HFFc6 (cell line): ENCODE measurements around the gene MORN4. TPM values are rescaled to one million over a fixed set of nuclear protein-coding genes. Genes with fewer than 3 reads are reported as not detected.

Experiments used
- DNase-seq: peaks from one replicate; pipeline ENCODE4 v3.0.0-alpha.2; 2018
- H3K27ac Mint-ChIP-seq: 2 replicates; pipeline ENCODE4 v1.8.0; 2020; ENCODE audit warnings: mild to moderate bottlenecking, mixed read lengths
- H3K27me3 Mint-ChIP-seq: 2 replicates; pipeline ENCODE4 v1.8.0; 2021; ENCODE audit warnings: mild to moderate bottlenecking, moderate library complexity, mixed read lengths; ENCODE audit not compliant: insufficient read depth
- H3K36me3 Mint-ChIP-seq: 2 replicates; pipeline ENCODE4 v1.8.0; 2021; ENCODE audit warnings: low read depth, mixed read lengths
- H3K4me1 Mint-ChIP-seq: 2 replicates; pipeline ENCODE4 v1.8.0; 2020; ENCODE audit warnings: low read depth, mixed read lengths
- H3K4me3 Mint-ChIP-seq: 2 replicates; pipeline ENCODE4 v1.8.0; 2020; ENCODE audit warnings: mild to moderate bottlenecking, moderate library complexity, mixed read lengths
- H3K9me3 Mint-ChIP-seq: 2 replicates; pipeline ENCODE4 v1.8.0; 2020; ENCODE audit warnings: mild to moderate bottlenecking, mixed read lengths
- total RNA-seq, 6 experiments: library from RNA; stranded (reverse); fragmentation: NEBNext Ultra II Directional; extraction: Animal tissue kit (Norgen Biotek cat#: 25700); gene quantifications; 2 replicates in 1 of 6; 3 replicates in 5 of 6; pipeline ENCODE4 v1.2.3, GENCODE V29; 2021
- TF ChIP-seq, protein P1 (sequence below): fragments of 200-600 bp; sonication (generic); IDR thresholded peaks from 2 replicates; pipeline ENCODE4 v1.5.0; 2021; ENCODE audit warnings: antibody characterized with exemption, mild to moderate bottlenecking

Gene MORN4
- total RNA-seq, 6 experiments from 2014 or later, result 9.4 to 11.3 (median 10.1) TPM

DNA sequence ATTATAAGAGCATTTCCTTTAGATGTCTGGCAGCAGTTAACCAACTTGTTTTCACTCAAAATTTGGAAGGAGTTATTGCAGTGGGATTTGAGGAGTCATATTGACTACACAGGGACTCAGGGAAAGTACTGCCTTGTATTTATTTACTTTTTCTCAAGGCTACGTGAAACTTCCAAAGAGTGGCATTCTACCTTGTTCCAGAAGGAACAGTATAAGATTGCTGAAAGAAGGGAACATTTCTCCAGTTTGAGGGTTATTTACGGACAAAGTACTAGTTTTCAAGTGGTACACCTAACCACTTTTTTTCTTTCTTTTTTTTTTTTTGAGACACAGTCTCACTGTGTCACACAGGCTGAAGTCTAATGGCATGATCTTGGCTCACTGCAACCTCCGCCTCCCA, 5.1 kb downstream of the MORN4 start:
- Mint-ChIP-seq H3K27ac (no peak overlapping the region), H3K4me3 (no peak overlapping the region)
- TF ChIP-seq, protein P1, sequence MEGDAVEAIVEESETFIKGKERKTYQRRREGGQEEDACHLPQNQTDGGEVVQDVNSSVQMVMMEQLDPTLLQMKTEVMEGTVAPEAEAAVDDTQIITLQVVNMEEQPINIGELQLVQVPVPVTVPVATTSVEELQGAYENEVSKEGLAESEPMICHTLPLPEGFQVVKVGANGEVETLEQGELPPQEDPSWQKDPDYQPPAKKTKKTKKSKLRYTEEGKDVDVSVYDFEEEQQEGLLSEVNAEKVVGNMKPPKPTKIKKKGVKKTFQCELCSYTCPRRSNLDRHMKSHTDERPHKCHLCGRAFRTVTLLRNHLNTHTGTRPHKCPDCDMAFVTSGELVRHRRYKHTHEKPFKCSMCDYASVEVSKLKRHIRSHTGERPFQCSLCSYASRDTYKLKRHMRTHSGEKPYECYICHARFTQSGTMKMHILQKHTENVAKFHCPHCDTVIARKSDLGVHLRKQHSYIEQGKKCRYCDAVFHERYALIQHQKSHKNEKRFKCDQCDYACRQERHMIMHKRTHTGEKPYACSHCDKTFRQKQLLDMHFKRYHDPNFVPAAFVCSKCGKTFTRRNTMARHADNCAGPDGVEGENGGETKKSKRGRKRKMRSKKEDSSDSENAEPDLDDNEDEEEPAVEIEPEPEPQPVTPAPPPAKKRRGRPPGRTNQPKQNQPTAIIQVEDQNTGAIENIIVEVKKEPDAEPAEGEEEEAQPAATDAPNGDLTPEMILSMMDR, result no peak

GRCh38 chr10:97627731-97628130, 5.6 kb downstream of the MORN4 start:
- H3K4me3 Mint-ChIP-seq, result no peak overlapping the region
- TF ChIP-seq, protein P1, result no peak

More for the DNA sequence above, 5.1 kb downstream of the MORN4 start:
- no peak for DNase-seq
- no peaks in the 10 kb centered on the region for H3K36me3 Mint-ChIP-seq
- no peaks in the 10 kb centered on the region for H3K9me3 Mint-ChIP-seq
- H3K4me1 Mint-ChIP-seq, result peaks cover 17% of the 10 kb centered on the region
- no peaks in the 10 kb centered on the region for H3K27me3 Mint-ChIP-seq

GRCh38 chr10:97623277-97623676, 10.0 kb downstream of the MORN4 start:
- no peak for DNase-seq
- H3K4me1 Mint-ChIP-seq, result no peaks in the 10 kb centered on the region
- no peak overlapping the region for H3K4me3 Mint-ChIP-seq
- H3K27ac Mint-ChIP-seq, result no peak overlapping the region
- TF ChIP-seq, protein P1, result no peak
- no peaks in the 10 kb centered on the region for H3K27me3 Mint-ChIP-seq
- no peaks in the 10 kb centered on the region for H3K36me3 Mint-ChIP-seq
- H3K9me3 Mint-ChIP-seq, result no peaks in the 10 kb centered on the region

More at GRCh38 chr10:97627731-97628130, 5.6 kb downstream of the MORN4 start:
- Mint-ChIP-seq H3K4me1 (peaks cover 12% of the 10 kb centered on the region), H3K27ac (no peak overlapping the region), H3K9me3 (no peaks in the 10 kb centered on the region), H3K36me3 (no peaks in the 10 kb centered on the region), H3K27me3 (no peaks in the 10 kb centered on the region)
- DNase-seq, result no peak

GRCh38 chr10:97618733-97619132, 14.6 kb downstream of the MORN4 start:
- Mint-ChIP-seq H3K27ac (no peak overlapping the region), H3K4me3 (no peak overlapping the region), H3K27me3 (no peaks in the 10 kb centered on the region), H3K36me3 (no peaks in the 10 kb centered on the region), H3K4me1 (no peaks in the 10 kb centered on the region), H3K9me3 (no peaks in the 10 kb centered on the region)
- no peak for DNase-seq
- TF ChIP-seq, protein P1, result no peak

DNA sequence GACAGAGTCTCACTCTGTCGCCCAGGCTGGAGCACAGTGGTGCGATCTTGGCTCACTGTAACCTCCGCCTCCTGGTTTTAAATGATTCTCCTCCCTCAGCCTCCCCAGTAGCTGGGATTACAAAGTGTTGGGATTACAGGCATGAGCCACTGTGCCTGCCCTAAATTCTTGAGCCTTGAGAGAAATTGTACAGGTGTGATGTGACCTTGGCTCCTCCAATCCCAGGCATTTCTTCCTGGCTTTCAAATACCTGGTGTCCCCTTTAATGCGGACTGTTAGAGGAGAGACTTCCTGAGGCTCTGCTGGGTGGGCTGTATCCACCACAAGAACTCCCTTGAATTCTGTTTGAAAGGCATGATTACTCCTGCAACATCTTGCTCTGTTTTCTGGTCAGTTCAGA, 15.0 kb downstream of the MORN4 start:
- Mint-ChIP-seq H3K36me3 (no peaks in the 10 kb centered on the region), H3K27ac (no peak overlapping the region), H3K4me3 (no peak overlapping the region), H3K4me1 (no peaks in the 10 kb centered on the region), H3K27me3 (no peaks in the 10 kb centered on the region), H3K9me3 (no peaks in the 10 kb centered on the region)
- DNase-seq, result no peak
- TF ChIP-seq, protein P1, result no peak

DNA sequence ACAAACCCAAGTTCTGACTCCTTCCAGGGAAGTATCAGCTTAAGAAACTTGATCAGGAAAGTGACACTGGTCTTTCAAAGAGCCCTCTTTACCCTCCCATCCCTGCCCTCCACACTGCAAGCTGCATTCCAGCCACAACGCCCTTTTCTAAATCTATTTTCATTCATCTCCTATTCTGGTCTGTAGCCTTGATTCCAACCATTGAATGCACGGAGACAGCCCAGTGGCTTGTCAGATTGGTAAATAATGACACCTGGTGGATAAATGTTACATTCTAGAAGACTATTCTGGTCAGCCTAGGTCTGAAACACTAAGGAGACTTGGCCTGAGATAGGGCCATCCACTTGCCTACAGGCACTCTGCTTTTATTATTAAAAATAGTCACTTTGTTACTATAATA, 20.9 kb downstream of the MORN4 start:
- no peaks in the 10 kb centered on the region for H3K36me3 Mint-ChIP-seq

More for the DNA sequence above, 20.9 kb downstream of the MORN4 start:
- no peaks in the 10 kb centered on the region for H3K4me1 Mint-ChIP-seq
- no peaks in the 10 kb centered on the region for H3K27me3 Mint-ChIP-seq
- H3K9me3 Mint-ChIP-seq, result no peaks in the 10 kb centered on the region
- peak; percentile 74 for DNase-seq
- TF ChIP-seq, protein P1, result peak; percentile 78
- H3K4me3 Mint-ChIP-seq, result no peak overlapping the region
- no peak overlapping the region for H3K27ac Mint-ChIP-seq
